Measurements from ENCODE around the gene CDK15. TPM values are rescaled to one million over a fixed set of nuclear protein-coding genes. Genes with fewer than 3 reads are reported as not detected.
A peak's percentile ranks its signal among the peaks of the same experiment; 100 is the strongest.
"Not testable (repeated sequence)": the region's sequence is repeated elsewhere in the genome, so short reads cannot be mapped to it uniquely, and the experiment has no call there.

The CDK15 gene
- total and polyA plus RNA-seq, 8 donors = 0.20 to 0.84 (median 0.43) TPM

GRCh38 chr2:201807452-201807999, 1.2 kb downstream of the CDK15 start:
- Histone ChIP-seq H3K4me3 (no peak overlapping the region), H3K27ac (peak overlapping the region in 1 of 2 donors; percentile 42), H3K9me3 (no peaks in the 10 kb centered on the region), H3K4me1 (no peaks in the 10 kb centered on the region), H3K27me3 (peaks cover 0 to 10% of the 10 kb centered on the region in 2 donors), H3K36me3 (no peaks in the 10 kb centered on the region)
- ATAC-seq (peak; percentile 31), DNase-seq (peak in 2 of 4 donors; percentile 24 to 36)
- intact Hi-C loops (cut with DNase I) = no loop called here
- TF ChIP-seq CTCF (IDR thresholded peaks at IDR 0.05) = no peak

- H3K36me3 ChIP-seq = no peaks in the 10 kb centered on the region
- DNase-seq (no peak), ATAC-seq (no peak)
- intact Hi-C loops (cut with DNase I) = no loop called here
- no peak overlapping the region for H3K4me3 ChIP-seq
- H3K27me3 ChIP-seq = peaks cover 0 to 10% of the 10 kb centered on the region in 2 donors
- H3K4me1 ChIP-seq = no peaks in the 10 kb centered on the region
- H3K27ac ChIP-seq = peak overlapping the region in 1 of 2 donors; percentile 42
- TF ChIP-seq CTCF (IDR thresholded peaks at IDR 0.05) = no peak
- no peaks in the 10 kb centered on the region for H3K9me3 ChIP-seq
Measured at GRCh38 chr2:201808027-201808426, 1.7 kb downstream of the CDK15 start.

- ATAC-seq (no peak), DNase-seq (no peak)
- Histone ChIP-seq H3K36me3 (no peaks in the 10 kb centered on the region), H3K4me1 (no peaks in the 10 kb centered on the region), H3K27me3 (no peaks in the 10 kb centered on the region), H3K27ac (no peak overlapping the region), H3K9me3 (no peaks in the 10 kb centered on the region), H3K4me3 (no peak overlapping the region)
- intact Hi-C loops (cut with DNase I) = no loop called here
- no peak for TF ChIP-seq CTCF (IDR thresholded peaks at IDR 0.05)
Measured at GRCh38 chr2:201809633-201810032, 3.3 kb downstream of the CDK15 start.

GRCh38 chr2:201810604-201811003, 4.3 kb downstream of the CDK15 start:
- H3K9me3 ChIP-seq; H3K4me3 ChIP-seq; DNase-seq; H3K36me3 ChIP-seq; H3K27ac ChIP-seq; ATAC-seq; H3K27me3 ChIP-seq; H3K4me1 ChIP-seq; intact Hi-C loops (cut with DNase I): not testable (repeated sequence)

GRCh38 chr2:201813996-201814760, 7.8 kb downstream of the CDK15 start:
- TF ChIP-seq CTCF (IDR thresholded peaks at IDR 0.05) = no peak
- Histone ChIP-seq H3K36me3 (no peaks in the 10 kb centered on the region), H3K4me1 (no peaks in the 10 kb centered on the region), H3K9me3 (no peaks in the 10 kb centered on the region), H3K27ac (no peak overlapping the region), H3K4me3 (no peak overlapping the region), H3K27me3 (no peaks in the 10 kb centered on the region)
- DNase-seq (no peak), ATAC-seq (no peak)
- intact Hi-C loops (cut with DNase I) = no loop called here

All from left lung (tissue), 10 donors.